DND-41 (cell line): ENCODE measurements around the gene GNG13.

ENCODE experiments used
- ATAC-seq: fragments of 200-7000 bp; cut with Tn5 transposase; 3 replicates; pipeline ENCODE4 v1.9.1; 2021; ENCODE audit warnings: low read depth; ENCODE audit not compliant: insufficient read depth
- DNase-seq: peaks from one replicate; pipeline ENCODE4 v3.0.0-alpha.2; 2020
- H2AFZ ChIP-seq: 2 replicates; pipeline ENCODE4 v1.6.0; 2012; ENCODE audit warnings: low read depth, low read length
- H3K27ac ChIP-seq: 2 replicates; pipeline ENCODE4 v1.5.1; 2012; ENCODE audit warnings: low read length, inconsistent platforms
- H3K27me3 ChIP-seq: fragments of 200-600 bp; sonication (generic); 2 replicates; pipeline ENCODE4 v1.6.0; 2012; ENCODE audit warnings: low read length, mild to moderate bottlenecking, inconsistent platforms; ENCODE audit not compliant: insufficient read depth, poor library complexity
- H3K36me3 ChIP-seq: 2 replicates; pipeline ENCODE4 v1.5.1; 2012; ENCODE audit warnings: low read length, inconsistent platforms; ENCODE audit not compliant: insufficient read depth
- H3K4me1 ChIP-seq: 2 replicates; pipeline ENCODE4 v1.5.1; 2012; ENCODE audit warnings: mild to moderate bottlenecking, low read length; ENCODE audit not compliant: insufficient read depth
- H3K4me2 ChIP-seq: 2 replicates; pipeline ENCODE4 v1.6.0; 2012; ENCODE audit warnings: mild to moderate bottlenecking, moderate library complexity, low read length, inconsistent platforms; ENCODE audit not compliant: insufficient read depth
- H3K4me3 ChIP-seq, 2 experiments: fragments of 200-600 bp in 1 of 2; shearing (Covaris generic) in 1 of 2; 2 replicates each; pipeline ENCODE4 v1.5.1; 2012 to 2016; ENCODE audit warnings: inconsistent platforms in 2 of 2, low read length in 2 of 2, mild to moderate bottlenecking in 2 of 2, low read depth in 1 of 2, moderate library complexity in 1 of 2
- H3K79me2 ChIP-seq: 2 replicates; pipeline ENCODE4 v1.6.0; 2012; ENCODE audit warnings: low read length, inconsistent platforms; ENCODE audit not compliant: insufficient read depth
- H3K9ac ChIP-seq: 2 replicates; pipeline ENCODE4 v1.6.0; 2012; ENCODE audit warnings: low read depth, mild to moderate bottlenecking, inconsistent platforms, low read length, moderate library complexity
- H3K9me3 ChIP-seq: 2 replicates; pipeline ENCODE4 v1.5.1; 2012; ENCODE audit warnings: low read length, moderate library complexity, mild to moderate bottlenecking, inconsistent platforms; ENCODE audit not compliant: insufficient read depth, severe bottlenecking
- H4K20me1 ChIP-seq: 2 replicates; pipeline ENCODE4 v1.6.0; 2012; ENCODE audit warnings: low read length; ENCODE audit not compliant: insufficient read depth
- EZH2 ChIP-seq: IDR thresholded peaks from 3 replicates; pipeline ENCODE4 v1.6.1; 2012; ENCODE audit warnings: borderline replicate concordance, low read depth, mild to moderate bottlenecking, moderate library complexity, low read length, inconsistent platforms; ENCODE audit not compliant: severe bottlenecking
- TF ChIP-seq, protein P1 (sequence below): IDR thresholded peaks from 2 replicates; pipeline ENCODE4 v1.5.1; 2012; ENCODE audit warnings: borderline replicate concordance, low read length, moderate library complexity, mild to moderate bottlenecking; ENCODE audit not compliant: poor library complexity, severe bottlenecking; ENCODE audit errors: extremely low read depth

GNG13 gene

DNA sequence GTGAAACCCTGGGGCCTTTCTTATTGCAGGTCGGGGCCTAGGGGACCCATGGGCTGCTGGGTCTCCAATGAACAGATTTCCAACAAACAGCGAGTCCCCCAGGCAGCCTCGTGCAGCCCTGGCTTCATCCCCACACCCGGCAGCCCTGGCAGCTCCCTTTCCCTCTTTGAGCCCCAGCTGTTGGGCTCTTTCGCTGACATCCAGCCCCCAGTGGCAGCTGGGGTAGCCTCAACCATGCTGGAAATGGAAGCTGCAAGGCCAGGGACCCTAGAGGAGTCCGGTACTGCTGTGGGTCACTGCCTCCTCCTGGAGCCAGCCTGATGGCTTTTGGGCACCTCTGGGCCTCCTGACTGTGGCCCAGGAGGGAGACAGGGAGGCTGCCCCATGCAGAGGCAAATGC, 18.3 kb downstream of the GNG13 start:
- no peak overlapping the region for H3K4me2 ChIP-seq

DNA sequence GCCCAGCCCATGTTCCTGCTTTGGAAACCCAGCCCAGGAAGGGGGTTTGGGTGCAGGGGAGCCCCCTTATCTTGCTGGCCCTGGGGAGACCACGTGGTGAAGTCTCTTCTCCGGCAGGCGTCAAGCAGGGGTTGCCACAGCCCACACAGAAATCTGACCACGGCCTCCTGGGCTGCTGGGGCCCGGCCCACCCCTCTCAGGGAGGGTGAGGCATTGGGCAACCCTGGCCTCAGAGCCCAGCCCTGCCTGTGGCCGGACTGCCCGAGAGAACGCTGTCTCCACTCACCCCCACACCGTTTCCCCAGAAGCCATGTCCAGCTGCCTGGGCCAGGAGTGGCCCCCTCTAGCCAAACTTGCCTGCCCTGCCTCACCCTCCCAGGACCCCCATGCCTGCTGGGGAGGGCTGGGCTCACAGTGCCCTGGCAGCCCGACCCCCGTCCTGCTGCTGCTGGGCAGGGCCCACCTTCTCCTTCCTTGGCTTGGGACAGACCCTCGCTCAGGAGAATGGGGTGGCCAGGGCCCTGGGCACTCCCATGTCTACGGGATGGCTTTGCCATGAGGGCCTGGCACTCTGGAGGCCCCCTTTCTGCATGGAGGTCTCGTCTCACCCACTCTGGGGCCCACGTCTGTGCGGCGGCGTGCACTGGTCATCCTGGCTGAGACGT, 19.1 kb downstream of the GNG13 start:
- Histone ChIP-seq H2AFZ (no peak overlapping the region), H3K36me3 (peaks cover 17% of the 10 kb centered on the region), H3K9ac (no peak overlapping the region), H3K4me2 (no peak overlapping the region), H4K20me1 (peaks cover 20% of the 10 kb centered on the region; the same call in 1 of the 2 replicates), H3K9me3 (no peaks in the 10 kb centered on the region), H3K27me3 (no peaks in the 10 kb centered on the region), H3K4me1 (peaks cover 2% of the 10 kb centered on the region), H3K79me2 (peaks cover 5% of the 10 kb centered on the region; the same call in 1 of the 2 replicates), H3K27ac (no peak overlapping the region), H3K4me3 (no peak overlapping the region)
- DNase-seq = no peak
- ATAC-seq = no peak
- no peak for TF ChIP-seq EZH2
- TF ChIP-seq, protein P1, sequence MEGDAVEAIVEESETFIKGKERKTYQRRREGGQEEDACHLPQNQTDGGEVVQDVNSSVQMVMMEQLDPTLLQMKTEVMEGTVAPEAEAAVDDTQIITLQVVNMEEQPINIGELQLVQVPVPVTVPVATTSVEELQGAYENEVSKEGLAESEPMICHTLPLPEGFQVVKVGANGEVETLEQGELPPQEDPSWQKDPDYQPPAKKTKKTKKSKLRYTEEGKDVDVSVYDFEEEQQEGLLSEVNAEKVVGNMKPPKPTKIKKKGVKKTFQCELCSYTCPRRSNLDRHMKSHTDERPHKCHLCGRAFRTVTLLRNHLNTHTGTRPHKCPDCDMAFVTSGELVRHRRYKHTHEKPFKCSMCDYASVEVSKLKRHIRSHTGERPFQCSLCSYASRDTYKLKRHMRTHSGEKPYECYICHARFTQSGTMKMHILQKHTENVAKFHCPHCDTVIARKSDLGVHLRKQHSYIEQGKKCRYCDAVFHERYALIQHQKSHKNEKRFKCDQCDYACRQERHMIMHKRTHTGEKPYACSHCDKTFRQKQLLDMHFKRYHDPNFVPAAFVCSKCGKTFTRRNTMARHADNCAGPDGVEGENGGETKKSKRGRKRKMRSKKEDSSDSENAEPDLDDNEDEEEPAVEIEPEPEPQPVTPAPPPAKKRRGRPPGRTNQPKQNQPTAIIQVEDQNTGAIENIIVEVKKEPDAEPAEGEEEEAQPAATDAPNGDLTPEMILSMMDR = no peak

More for the DNA sequence above, 18.3 kb downstream of the GNG13 start:
- H3K9me3 ChIP-seq = no peaks in the 10 kb centered on the region
- no peak for ATAC-seq
- H4K20me1 ChIP-seq = peaks cover 28% of the 10 kb centered on the region
- no peak overlapping the region for H2AFZ ChIP-seq
- H3K36me3 ChIP-seq = peaks cover 24% of the 10 kb centered on the region
- no peaks in the 10 kb centered on the region for H3K27me3 ChIP-seq
- H3K4me3 ChIP-seq = no peak overlapping the region
- H3K4me1 ChIP-seq = peaks cover 10% of the 10 kb centered on the region
- peaks cover 13% of the 10 kb centered on the region for H3K79me2 ChIP-seq
- no peak for DNase-seq
- H3K9ac ChIP-seq = no peak overlapping the region
- TF ChIP-seq, protein P1 = no peak
- no peak for TF ChIP-seq EZH2
- H3K27ac ChIP-seq = no peak overlapping the region

DNA sequence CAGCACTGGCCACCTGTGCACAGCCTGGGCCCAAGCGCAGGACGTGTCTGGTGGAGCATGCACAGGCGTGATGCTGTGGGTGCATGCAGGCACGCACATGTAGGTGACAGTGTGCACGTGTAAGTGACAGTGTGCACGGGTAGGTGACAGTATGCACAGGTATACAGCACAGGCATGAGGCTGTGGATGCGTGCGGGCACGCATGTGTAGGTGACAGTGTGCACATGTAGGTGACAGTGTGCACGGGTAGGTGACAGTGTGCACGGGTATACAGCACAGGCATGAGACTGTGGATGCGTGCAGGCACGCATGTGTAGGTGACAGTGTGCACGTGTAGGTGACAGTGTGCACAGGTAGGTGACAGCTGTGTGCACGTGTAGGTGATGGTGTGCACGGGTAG, 20.2 kb downstream of the GNG13 start:
- no peak for ATAC-seq
- no peaks in the 10 kb centered on the region for H3K9me3 ChIP-seq
- H2AFZ ChIP-seq = no peak overlapping the region
- no peak overlapping the region for H3K27ac ChIP-seq
- TF ChIP-seq, protein P1 = no peak
- no peak for TF ChIP-seq EZH2
- no peaks in the 10 kb centered on the region for H3K4me1 ChIP-seq
- no peaks in the 10 kb centered on the region for H3K27me3 ChIP-seq
- H3K79me2 ChIP-seq = no peaks in the 10 kb centered on the region
- peaks cover 10% of the 10 kb centered on the region; the same call in 1 of the 2 replicates for H4K20me1 ChIP-seq
- H3K9ac ChIP-seq = no peak overlapping the region
- no peak for DNase-seq
- H3K4me3 ChIP-seq = no peak overlapping the region
- peaks cover 7% of the 10 kb centered on the region for H3K36me3 ChIP-seq
- H3K4me2 ChIP-seq = no peak overlapping the region
